ENCODE results near the gene MKX.

The MKX gene

GRCh38 chr10:27646194-27646593 is 99.4 kb downstream of the MKX start:
- no peak for DNase-seq

GRCh38 chr10:27644307-27644939 is 101.2 kb downstream of the MKX start:
- DNase-seq, result no peak

- DNase-seq, result no peak
Measured at GRCh38 chr10:27643301-27643700, 102.3 kb downstream of the MKX start.

- DNase-seq, result no peak
Measured at GRCh38 chr10:27642023-27642589, 103.5 kb downstream of the MKX start.

GRCh38 chr10:27638071-27638750 is 107.4 kb downstream of the MKX start:
- DNase-seq, result no peak

GRCh38 chr10:27637601-27638000 is 108.0 kb downstream of the MKX start:
- no peak for DNase-seq

- no peak for DNase-seq
Measured at GRCh38 chr10:27636816-27637215, 108.8 kb downstream of the MKX start.

GRCh38 chr10:27635699-27636270 is 109.8 kb downstream of the MKX start:
- DNase-seq, result no peak

GRCh38 chr10:27635290-27635689 is 110.3 kb downstream of the MKX start:
- no peak for DNase-seq

- no peak for DNase-seq
Measured at GRCh38 chr10:27628621-27629020, 117.0 kb downstream of the MKX start.

- DNase-seq, result no peak
Measured at GRCh38 chr10:27626890-27627289, 118.7 kb downstream of the MKX start.

GRCh38 chr10:27625452-27626211 is 120.0 kb downstream of the MKX start:
- DNase-seq, result no peak

- DNase-seq, result no peak
Measured at GRCh38 chr10:27624941-27625340, 120.7 kb downstream of the MKX start.

Measured in CD4-positive, alpha-beta T cell treated with Interferon gamma for 1 hour (primary cell).